Measurements from ENCODE around the gene MPHOSPH9. TPM values are rescaled to one million over a fixed set of nuclear protein-coding genes. Genes with fewer than 3 reads are reported as not detected.

The MPHOSPH9 gene
- total RNA-seq, 4 donors from 2014 or later = 24.1 to 35.2 (median 29.6) TPM

- Histone ChIP-seq H3K4me3 (no peak overlapping the region), H3K9me3 (no peaks in the 10 kb centered on the region), H3K36me3 (peaks cover 0 to 11% (median 0%) of the 10 kb centered on the region in 3 donors), H3K4me1 (peaks cover 3 to 29% (median 12%) of the 10 kb centered on the region in 4 donors), H3K27ac (peak overlapping the region in 2 of 4 donors; percentile 18 to 32), H3K27me3 (no peaks in the 10 kb centered on the region)
- DNase-seq (ENCODE audit: low spot score in 2 of 2) = no peak
- TF ChIP-seq, protein P1, sequence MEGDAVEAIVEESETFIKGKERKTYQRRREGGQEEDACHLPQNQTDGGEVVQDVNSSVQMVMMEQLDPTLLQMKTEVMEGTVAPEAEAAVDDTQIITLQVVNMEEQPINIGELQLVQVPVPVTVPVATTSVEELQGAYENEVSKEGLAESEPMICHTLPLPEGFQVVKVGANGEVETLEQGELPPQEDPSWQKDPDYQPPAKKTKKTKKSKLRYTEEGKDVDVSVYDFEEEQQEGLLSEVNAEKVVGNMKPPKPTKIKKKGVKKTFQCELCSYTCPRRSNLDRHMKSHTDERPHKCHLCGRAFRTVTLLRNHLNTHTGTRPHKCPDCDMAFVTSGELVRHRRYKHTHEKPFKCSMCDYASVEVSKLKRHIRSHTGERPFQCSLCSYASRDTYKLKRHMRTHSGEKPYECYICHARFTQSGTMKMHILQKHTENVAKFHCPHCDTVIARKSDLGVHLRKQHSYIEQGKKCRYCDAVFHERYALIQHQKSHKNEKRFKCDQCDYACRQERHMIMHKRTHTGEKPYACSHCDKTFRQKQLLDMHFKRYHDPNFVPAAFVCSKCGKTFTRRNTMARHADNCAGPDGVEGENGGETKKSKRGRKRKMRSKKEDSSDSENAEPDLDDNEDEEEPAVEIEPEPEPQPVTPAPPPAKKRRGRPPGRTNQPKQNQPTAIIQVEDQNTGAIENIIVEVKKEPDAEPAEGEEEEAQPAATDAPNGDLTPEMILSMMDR (IDR thresholded peaks at IDR 0.05) = no peak
- TF ChIP-seq POLR2A (IDR thresholded peaks at IDR 0.05) (no peak), EP300 (IDR thresholded peaks at IDR 0.05) (no peak)
- WGBS, 2 donors = 35 to 36% methylated on average over 11 of the region's 11 CpGs
These were observed 9.4 kb upstream of the MPHOSPH9 start for GRCh38 chr12:123242116-123242904.

DNA sequence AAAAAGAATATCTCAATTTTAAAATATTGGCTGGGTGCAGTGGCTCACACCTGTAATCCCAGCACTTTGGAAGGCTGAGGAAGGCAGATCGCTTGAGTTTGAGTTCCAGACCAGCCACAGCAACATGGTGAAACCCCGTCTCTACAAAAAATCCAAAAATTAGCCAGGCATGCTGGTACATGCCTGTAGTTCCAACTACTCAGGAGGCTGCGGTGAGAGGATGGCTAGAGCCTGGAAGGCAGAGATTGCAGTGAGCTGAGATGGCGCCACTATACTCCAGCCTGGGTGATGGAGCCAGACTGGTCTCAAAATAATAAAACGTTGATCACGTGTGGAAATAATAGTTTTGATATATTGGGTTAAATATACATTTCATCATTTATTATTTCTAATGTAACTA, 6.0 kb upstream of the MPHOSPH9 start:
- Histone ChIP-seq H3K36me3 (peaks cover 0 to 20% (median 0%) of the 10 kb centered on the region in 3 donors), H3K27ac (no peak overlapping the region), H3K27me3 (no peaks in the 10 kb centered on the region), H3K4me1 (peaks cover 3 to 58% (median 23%) of the 10 kb centered on the region in 4 donors), H3K9me3 (no peaks in the 10 kb centered on the region), H3K4me3 (no peak overlapping the region)
- no peak for DNase-seq (ENCODE audit: low spot score in 2 of 2)
- 84 to 87% methylated on average over 6 of the region's 6 CpGs for WGBS, 2 donors
- TF ChIP-seq, protein P1 (IDR thresholded peaks at IDR 0.05) = no peak
- TF ChIP-seq POLR2A (IDR thresholded peaks at IDR 0.05) (no peak), EP300 (IDR thresholded peaks at IDR 0.05) (no peak)

DNA sequence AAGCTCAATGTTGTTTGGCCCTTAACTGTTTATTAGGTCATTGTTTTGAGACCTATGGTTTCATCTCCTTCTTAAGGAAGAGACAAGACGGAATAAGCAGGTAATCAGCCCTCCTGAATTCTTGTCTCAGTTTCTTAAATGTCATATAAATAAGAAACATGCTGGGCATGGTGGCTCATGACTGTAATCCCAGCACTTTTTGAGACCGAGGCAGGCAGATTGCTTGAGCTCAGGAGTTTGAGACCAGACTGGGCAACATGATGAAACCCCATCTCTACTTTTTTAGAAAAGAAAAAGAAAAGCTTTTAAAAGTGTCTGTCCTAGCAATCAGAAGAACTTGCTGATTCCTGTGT, 5.4 kb upstream of the MPHOSPH9 start:
- no peaks in the 10 kb centered on the region for H3K9me3 ChIP-seq
- no peak for DNase-seq (ENCODE audit: low spot score in 2 of 2)
- no peaks in the 10 kb centered on the region for H3K27me3 ChIP-seq
- H3K4me1 ChIP-seq = peaks cover 3 to 57% (median 23%) of the 10 kb centered on the region in 4 donors
- H3K4me3 ChIP-seq = no peak overlapping the region
- TF ChIP-seq, protein P1 (IDR thresholded peaks at IDR 0.05) = peak in 1 of 5 experiments; percentile 8
- no peak for TF ChIP-seq EP300 (IDR thresholded peaks at IDR 0.05)
- TF ChIP-seq POLR2A (IDR thresholded peaks at IDR 0.05) = no peak
- H3K27ac ChIP-seq = no peak overlapping the region
- WGBS, 2 donors = 57 to 60% methylated on average over 2 of the region's 2 CpGs
- peaks cover 0 to 20% (median 0%) of the 10 kb centered on the region in 3 donors for H3K36me3 ChIP-seq

- Histone ChIP-seq H3K4me1 (peaks cover 3 to 57% (median 23%) of the 10 kb centered on the region in 4 donors), H3K27ac (peak overlapping the region in 2 of 4 donors; percentile 6 to 8), H3K36me3 (peaks cover 0 to 20% (median 0%) of the 10 kb centered on the region in 3 donors)
These were observed 4.8 kb upstream of the MPHOSPH9 start for GRCh38 chr12:123237646-123238329.

More at GRCh38 chr12:123237646-123238329, 4.8 kb upstream of the MPHOSPH9 start:
- Histone ChIP-seq H3K4me3 (no peak overlapping the region), H3K9me3 (no peaks in the 10 kb centered on the region), H3K27me3 (no peaks in the 10 kb centered on the region)
- TF ChIP-seq POLR2A (IDR thresholded peaks at IDR 0.05) = no peak
- TF ChIP-seq, protein P1 (IDR thresholded peaks at IDR 0.05) = peak; percentile 56 to 75 (median 70)
- peak; percentile 45 to 83 for DNase-seq (ENCODE audit: low spot score in 2 of 2)
- WGBS, 2 donors = 59 to 60% methylated on average over 6 of the region's 6 CpGs
